Keratinocyte (primary cell): ENCODE results near the gene INPP4B.

Source experiments
- EZH2 ChIP-seq: IDR thresholded peaks from one replicate; pipeline ENCODE4 v1.6.1; 2012; ENCODE audit warnings: inconsistent platforms, mild to moderate bottlenecking, low read length, moderate library complexity
- TF ChIP-seq, protein P1 (sequence below), 3 experiments: IDR thresholded peaks in 1 of 3; conservative IDR thresholded peaks in 1 of 3; optimal IDR thresholded peaks in 1 of 3; 2 replicates in 2 of 3; 3 replicates in 1 of 3; pipeline versions ENCODE3 to v1.5.1; 2011; ENCODE audit warnings: low read length in 3 of 3, mild to moderate bottlenecking in 3 of 3, moderate library complexity in 2 of 3, control low read depth in 1 of 3, inconsistent platforms in 1 of 3; ENCODE audit not compliant: insufficient read depth in 2 of 3; ENCODE audit errors: extremely low read depth in 1 of 3

DNA sequence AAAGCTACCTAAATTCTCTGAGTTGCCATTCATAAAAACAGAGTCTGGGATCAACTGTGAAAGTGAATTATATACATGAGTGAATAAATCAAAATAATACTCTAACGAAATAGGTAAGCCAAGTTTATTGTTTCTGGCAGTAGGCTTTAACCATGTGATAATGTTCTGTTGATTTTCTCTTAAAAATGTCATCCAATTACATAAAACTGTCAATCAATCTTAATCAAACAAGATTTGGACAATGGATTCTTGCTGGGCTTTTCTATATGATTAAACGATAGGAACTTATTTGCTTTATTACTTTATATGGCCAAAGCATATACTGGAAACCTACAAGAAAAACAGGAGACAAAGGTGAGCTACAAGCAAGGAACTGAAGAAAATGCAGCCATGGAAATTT is 148.8 kb downstream of the INPP4B start:
- TF ChIP-seq, protein P1, sequence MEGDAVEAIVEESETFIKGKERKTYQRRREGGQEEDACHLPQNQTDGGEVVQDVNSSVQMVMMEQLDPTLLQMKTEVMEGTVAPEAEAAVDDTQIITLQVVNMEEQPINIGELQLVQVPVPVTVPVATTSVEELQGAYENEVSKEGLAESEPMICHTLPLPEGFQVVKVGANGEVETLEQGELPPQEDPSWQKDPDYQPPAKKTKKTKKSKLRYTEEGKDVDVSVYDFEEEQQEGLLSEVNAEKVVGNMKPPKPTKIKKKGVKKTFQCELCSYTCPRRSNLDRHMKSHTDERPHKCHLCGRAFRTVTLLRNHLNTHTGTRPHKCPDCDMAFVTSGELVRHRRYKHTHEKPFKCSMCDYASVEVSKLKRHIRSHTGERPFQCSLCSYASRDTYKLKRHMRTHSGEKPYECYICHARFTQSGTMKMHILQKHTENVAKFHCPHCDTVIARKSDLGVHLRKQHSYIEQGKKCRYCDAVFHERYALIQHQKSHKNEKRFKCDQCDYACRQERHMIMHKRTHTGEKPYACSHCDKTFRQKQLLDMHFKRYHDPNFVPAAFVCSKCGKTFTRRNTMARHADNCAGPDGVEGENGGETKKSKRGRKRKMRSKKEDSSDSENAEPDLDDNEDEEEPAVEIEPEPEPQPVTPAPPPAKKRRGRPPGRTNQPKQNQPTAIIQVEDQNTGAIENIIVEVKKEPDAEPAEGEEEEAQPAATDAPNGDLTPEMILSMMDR (optimal IDR thresholded peaks at IDR 0.05 in 1 of 3, IDR thresholded peaks at IDR 0.05 in 1 of 3, conservative IDR thresholded peaks at IDR 0.05 in 1 of 3; ENCODE audit: extremely low read depth in 1 of 3, insufficient read depth in 2 of 3, low read length in 3 of 3): no peak
- no peak for TF ChIP-seq EZH2
